ENCODE measurements around the gene YPEL1. TPM values are rescaled to one million over a fixed set of nuclear protein-coding genes. Genes with fewer than 3 reads are reported as not detected.
A peak's percentile ranks its signal among the peaks of the same experiment; 100 is the strongest.
"Not testable (repeated sequence)": the region's sequence is repeated elsewhere in the genome, so short reads cannot be mapped to it uniquely, and the experiment has no call there.

Gene YPEL1
- total and polyA plus RNA-seq, 4 experiments from 2014 or later, result 4.9 to 9.8 (median 6.6) TPM

- peak overlapping the region in 1 of 7 donors; percentile 8 for H3K27ac Mint-ChIP-seq
- no peaks in the 10 kb centered on the region for H3K9me3 Mint-ChIP-seq
- Histone ChIP-seq H3K4me1 (ENCODE audit: insufficient read depth, low read length) (no peaks in the 10 kb centered on the region), H3K9me3 (ENCODE audit: control insufficient read depth in 1 of 2, low read length in 2 of 2) (no peaks in the 10 kb centered on the region), H3K36me3 (ENCODE audit: insufficient read depth, low read length) (peaks cover 55% of the 10 kb centered on the region), H3K27ac (ENCODE audit: low read depth, low read length) (no peak overlapping the region), H3K4me3 (ENCODE audit: low read length in 2 of 2) (no peak overlapping the region), H3K27me3 (ENCODE audit: insufficient read depth, low read length) (no peaks in the 10 kb centered on the region)
- H3K4me1 Mint-ChIP-seq, result peaks cover 0 to 1% (median 0%) of the 10 kb centered on the region in 4 donors
- no peak overlapping the region for H3K4me3 Mint-ChIP-seq
- H3K36me3 Mint-ChIP-seq, result peaks cover 19 to 38% of the 10 kb centered on the region in 2 donors
- DNase-seq, result no peak
- POLR2A ChIA-PET (ENCODE audit: partially characterized antibody), result no interaction called here
- H3K27me3 Mint-ChIP-seq, result no peaks in the 10 kb centered on the region
- intact Hi-C loops (cut with micrococcal nuclease), result no loop called here
- CTCF ChIA-PET (ENCODE audit: partially characterized antibody), result no interaction called here
These were observed 52.2 kb downstream of the YPEL1 start for GRCh38 chr22:21683401-21683811.

DNA sequence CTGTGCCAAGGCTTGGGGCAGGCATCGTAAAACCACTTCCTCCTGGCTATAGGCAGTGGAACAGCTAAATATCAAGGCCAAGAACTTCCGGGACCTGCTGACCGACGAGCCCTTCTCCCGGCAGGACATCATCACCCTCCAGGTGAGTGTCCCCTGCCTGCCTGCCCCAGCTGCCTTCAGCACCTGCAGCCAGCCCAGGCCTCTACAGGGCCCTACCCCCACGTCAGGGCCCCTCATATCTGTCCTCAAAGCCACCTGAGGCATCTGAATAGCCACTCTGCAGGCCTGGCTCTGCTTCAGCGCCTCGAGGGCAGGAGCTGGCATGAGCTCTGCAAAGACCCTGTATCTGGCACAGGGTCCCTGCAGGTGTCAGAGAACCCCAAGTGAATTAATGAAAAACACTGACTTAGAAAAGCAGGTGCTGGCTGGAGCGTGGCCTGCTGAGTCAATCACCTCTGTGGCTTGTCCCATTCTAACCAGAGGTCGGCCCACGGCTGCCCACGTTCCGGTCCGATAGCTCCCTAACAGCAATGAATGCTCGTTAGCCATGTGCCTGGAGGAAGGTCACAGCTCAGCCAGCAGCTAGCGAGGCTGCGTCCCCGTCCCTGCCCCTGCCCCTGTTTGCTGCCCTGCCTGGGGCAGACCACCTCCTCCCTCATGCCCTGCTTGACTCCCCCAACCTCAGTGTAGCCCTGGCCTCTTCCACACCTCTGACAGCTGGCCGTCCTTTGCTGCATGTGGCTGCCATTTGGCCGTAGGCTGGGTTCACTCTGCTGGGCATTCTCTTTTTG, 53.0 kb downstream of the YPEL1 start:
- no peak for DNase-seq
- Mint-ChIP-seq H3K9me3 (no peaks in the 10 kb centered on the region), H3K27me3 (no peaks in the 10 kb centered on the region), H3K4me1 (peaks cover 0 to 1% (median 0%) of the 10 kb centered on the region in 4 donors), H3K36me3 (peaks cover 20 to 39% of the 10 kb centered on the region in 2 donors), H3K4me3 (no peak overlapping the region), H3K27ac (peak overlapping the region in 2 of 7 donors; percentile 8 to 29)
- CTCF ChIA-PET (ENCODE audit: partially characterized antibody), result no interaction called here
- Histone ChIP-seq H3K27ac (ENCODE audit: low read depth, low read length) (no peak overlapping the region), H3K36me3 (ENCODE audit: insufficient read depth, low read length) (peaks cover 48% of the 10 kb centered on the region), H3K4me1 (ENCODE audit: insufficient read depth, low read length) (no peaks in the 10 kb centered on the region), H3K9me3 (ENCODE audit: control insufficient read depth in 1 of 2, low read length in 2 of 2) (no peaks in the 10 kb centered on the region), H3K27me3 (ENCODE audit: insufficient read depth, low read length) (no peaks in the 10 kb centered on the region), H3K4me3 (ENCODE audit: low read length in 2 of 2) (no peak overlapping the region)
- intact Hi-C loops (cut with micrococcal nuclease), result no loop called here
- POLR2A ChIA-PET (ENCODE audit: partially characterized antibody), result interaction anchor here (0.8 kb wide), 1 partner anchor 10 kb away, joined by 3 read pairs; no protein-coding TSS in a partner anchor

GRCh38 chr22:21681566-21682370, 53.8 kb downstream of the YPEL1 start:
- POLR2A ChIA-PET (ENCODE audit: partially characterized antibody), result interaction anchor here (0.8 kb wide), 1 partner anchor 9 kb away, joined by 3 read pairs; no protein-coding TSS in a partner anchor
- H3K27ac ChIP-seq (ENCODE audit: low read depth, low read length), result no peak overlapping the region
- H3K4me1 Mint-ChIP-seq, result peaks cover 0 to 1% (median 0%) of the 10 kb centered on the region in 4 donors
- H3K9me3 ChIP-seq (ENCODE audit: control insufficient read depth in 1 of 2, low read length in 2 of 2), result no peaks in the 10 kb centered on the region
- H3K4me3 ChIP-seq (ENCODE audit: low read length in 2 of 2), result no peak overlapping the region
- H3K9me3 Mint-ChIP-seq, result no peaks in the 10 kb centered on the region
- H3K27ac Mint-ChIP-seq, result peak overlapping the region in 1 of 7 donors; percentile 41
- no peaks in the 10 kb centered on the region for H3K27me3 Mint-ChIP-seq
- H3K4me3 Mint-ChIP-seq, result no peak overlapping the region
- intact Hi-C loops (cut with micrococcal nuclease), result no loop called here
- DNase-seq, result no peak
- H3K4me1 ChIP-seq (ENCODE audit: insufficient read depth, low read length), result no peaks in the 10 kb centered on the region
- CTCF ChIA-PET (ENCODE audit: partially characterized antibody), result no interaction called here
- H3K36me3 ChIP-seq (ENCODE audit: insufficient read depth, low read length), result peaks cover 41% of the 10 kb centered on the region
- H3K36me3 Mint-ChIP-seq, result peaks cover 20 to 39% of the 10 kb centered on the region in 2 donors
- no peaks in the 10 kb centered on the region for H3K27me3 ChIP-seq (ENCODE audit: insufficient read depth, low read length)

- DNase-seq, result no peak
- Histone ChIP-seq H3K4me3 (ENCODE audit: low read length in 2 of 2) (no peak overlapping the region), H3K27ac (ENCODE audit: low read depth, low read length) (no peak overlapping the region), H3K9me3 (ENCODE audit: control insufficient read depth in 1 of 2, low read length in 2 of 2) (no peaks in the 10 kb centered on the region), H3K4me1 (ENCODE audit: insufficient read depth, low read length) (no peaks in the 10 kb centered on the region), H3K27me3 (ENCODE audit: insufficient read depth, low read length) (no peaks in the 10 kb centered on the region), H3K36me3 (ENCODE audit: insufficient read depth, low read length) (peaks cover 36% of the 10 kb centered on the region)
- H3K27me3 Mint-ChIP-seq, result no peaks in the 10 kb centered on the region
- ChIA-PET CTCF (ENCODE audit: partially characterized antibody) (no interaction called here), POLR2A (ENCODE audit: partially characterized antibody) (no interaction called here)
- peaks cover 27 to 44% of the 10 kb centered on the region in 2 donors for H3K36me3 Mint-ChIP-seq
- H3K9me3 Mint-ChIP-seq, result no peaks in the 10 kb centered on the region
- peak overlapping the region in 2 of 7 donors; percentile 77 to 81 for H3K27ac Mint-ChIP-seq
- intact Hi-C loops (cut with micrococcal nuclease), result no loop called here
- peaks cover 0 to 1% (median 0%) of the 10 kb centered on the region in 4 donors for H3K4me1 Mint-ChIP-seq
- no peak overlapping the region for H3K4me3 Mint-ChIP-seq
These were observed 54.6 kb downstream of the YPEL1 start for GRCh38 chr22:21680830-21681565.

DNA sequence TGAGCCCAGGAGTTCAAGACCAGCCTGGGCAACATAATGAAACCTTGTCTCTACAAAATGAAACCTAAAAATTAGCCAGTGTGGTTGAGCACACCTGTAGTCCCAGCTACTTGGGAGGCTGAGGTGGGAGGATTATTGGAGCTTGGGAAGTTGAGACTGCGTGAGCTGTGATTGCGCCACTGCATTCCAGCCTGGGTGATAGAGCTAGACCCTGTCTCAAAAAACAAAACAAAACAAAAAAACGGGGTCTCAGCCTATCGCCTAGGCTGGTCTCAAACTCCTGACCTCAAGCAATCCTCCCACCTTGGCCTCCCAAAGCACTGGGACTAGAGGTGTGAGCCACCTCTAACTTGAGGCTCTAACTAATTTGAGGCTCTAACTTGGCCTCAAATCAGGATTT, 56.2 kb downstream of the YPEL1 start:
- ChIA-PET CTCF (ENCODE audit: partially characterized antibody) (no interaction called here), POLR2A (ENCODE audit: partially characterized antibody) (no interaction called here)
- Mint-ChIP-seq H3K36me3 (peaks cover 28 to 46% of the 10 kb centered on the region in 2 donors), H3K27me3 (no peaks in the 10 kb centered on the region), H3K4me1 (peaks cover 0 to 2% (median 0%) of the 10 kb centered on the region in 4 donors), H3K27ac (no peak overlapping the region), H3K4me3 (no peak overlapping the region), H3K9me3 (no peaks in the 10 kb centered on the region)
- Histone ChIP-seq H3K27ac (ENCODE audit: low read depth, low read length) (no peak overlapping the region), H3K4me3 (ENCODE audit: low read length in 2 of 2) (no peak overlapping the region), H3K36me3 (ENCODE audit: insufficient read depth, low read length) (peaks cover 40% of the 10 kb centered on the region), H3K4me1 (ENCODE audit: insufficient read depth, low read length) (no peaks in the 10 kb centered on the region), H3K27me3 (ENCODE audit: insufficient read depth, low read length) (no peaks in the 10 kb centered on the region), H3K9me3 (ENCODE audit: control insufficient read depth in 1 of 2, low read length in 2 of 2) (no peaks in the 10 kb centered on the region)
- intact Hi-C loops (cut with micrococcal nuclease), result no loop called here
- DNase-seq, result no peak

GRCh38 chr22:21678842-21679241, 56.8 kb downstream of the YPEL1 start:
- peaks cover 31 to 48% of the 10 kb centered on the region in 2 donors for H3K36me3 Mint-ChIP-seq

More at GRCh38 chr22:21678842-21679241, 56.8 kb downstream of the YPEL1 start:
- H3K27me3 Mint-ChIP-seq; H3K4me1 ChIP-seq (ENCODE audit: insufficient read depth, low read length); DNase-seq; H3K4me3 ChIP-seq (ENCODE audit: low read length in 2 of 2); intact Hi-C loops (cut with micrococcal nuclease); H3K4me3 Mint-ChIP-seq; H3K9me3 Mint-ChIP-seq; CTCF ChIA-PET (ENCODE audit: partially characterized antibody); H3K27ac ChIP-seq (ENCODE audit: low read depth, low read length); H3K9me3 ChIP-seq (ENCODE audit: control insufficient read depth in 1 of 2, low read length in 2 of 2); H3K27me3 ChIP-seq (ENCODE audit: insufficient read depth, low read length); POLR2A ChIA-PET (ENCODE audit: partially characterized antibody); H3K4me1 Mint-ChIP-seq: not testable (repeated sequence)
- H3K36me3 ChIP-seq (ENCODE audit: insufficient read depth, low read length), result peaks cover 46% of the 10 kb centered on the region
- peak overlapping the region in 1 of 7 donors; percentile 41 for H3K27ac Mint-ChIP-seq
